CD4-positive, alpha-beta memory T cell (primary cell): ENCODE data around the gene BMPER. TPM values are rescaled to one million over a fixed set of nuclear protein-coding genes. Genes with fewer than 3 reads are reported as not detected.

Experiments used
- CTCF ChIA-PET: fragments of 350-600 bp; sonication (Branson Sonifier 250); formaldehyde crosslinking; loops from one replicate; lab custom pipeline; 2021; ENCODE audit warnings: inconsistent platforms; ENCODE audit not compliant: partially characterized antibody; lab: Charles Lee
- POLR2A ChIA-PET: fragments of 350-600 bp; sonication (Branson Sonifier 250); formaldehyde crosslinking; loops from one replicate; lab custom pipeline; 2021; ENCODE audit not compliant: partially characterized antibody; lab: Charles Lee
- DNase-seq, 5 donors: peaks; one replicate each; pipeline versions ENCODE4 v3.0.0 to v3.0.0-alpha.2; 2020 to 2022; ENCODE audit warnings: mixed read lengths in 1 of 5
- H3K27ac ChIP-seq: one replicate; pipeline ENCODE4 v1.7.0; 2013; ENCODE audit warnings: low read depth, low read length
- H3K27me3 ChIP-seq: 2 replicates; pipeline ENCODE4 v1.7.0; 2013; ENCODE audit warnings: mild to moderate bottlenecking, low read length, moderate library complexity; ENCODE audit not compliant: insufficient read depth
- H3K36me3 ChIP-seq: 2 replicates; pipeline ENCODE4 v1.7.0; 2013; ENCODE audit warnings: mild to moderate bottlenecking, low read length, moderate library complexity; ENCODE audit not compliant: insufficient read depth
- H3K4me1 ChIP-seq: 2 replicates; pipeline ENCODE4 v1.7.0; 2013; ENCODE audit warnings: mild to moderate bottlenecking, low read length, moderate library complexity; ENCODE audit not compliant: insufficient read depth
- H3K4me3 ChIP-seq, 2 donors: one replicate each; pipeline ENCODE4 v1.7.0; 2013; ENCODE audit warnings: low read length in 2 of 2, mild to moderate bottlenecking in 1 of 2
- H3K9me3 ChIP-seq, 2 donors: one replicate each; pipeline ENCODE4 v1.7.0; 2013; ENCODE audit warnings: low read length in 2 of 2, control low read depth in 1 of 2; ENCODE audit not compliant: control insufficient read depth in 1 of 2
- H3K27ac Mint-ChIP-seq, 7 donors: one replicate each; pipeline ENCODE4 v1.8.0; 2020 to 2021; ENCODE audit warnings: mixed read lengths in 7 of 7, mild to moderate bottlenecking in 6 of 7, inconsistent platforms in 3 of 7, moderate library complexity in 3 of 7
- H3K27me3 Mint-ChIP-seq, 2 donors: one replicate each; pipeline ENCODE4 v1.8.0; 2020 to 2021; ENCODE audit warnings: mixed read lengths in 2 of 2
- H3K36me3 Mint-ChIP-seq, 2 donors: one replicate each; pipeline ENCODE4 v1.8.0; 2020 to 2021; ENCODE audit warnings: mixed read lengths in 2 of 2, inconsistent platforms in 1 of 2, mild to moderate bottlenecking in 1 of 2
- H3K4me1 Mint-ChIP-seq, 4 donors: one replicate each; pipeline ENCODE4 v1.8.0; 2020 to 2021; ENCODE audit warnings: mixed read lengths in 4 of 4, mild to moderate bottlenecking in 1 of 4
- H3K4me3 Mint-ChIP-seq, 8 donors: one replicate each; pipeline ENCODE4 v1.8.0; 2020 to 2021; ENCODE audit warnings: mixed read lengths in 8 of 8, mild to moderate bottlenecking in 7 of 8, moderate library complexity in 6 of 8, inconsistent platforms in 3 of 8
- H3K9me3 Mint-ChIP-seq, 8 donors: one replicate each; pipeline ENCODE4 v1.8.0; 2020 to 2021; ENCODE audit warnings: mixed read lengths in 8 of 8, mild to moderate bottlenecking in 5 of 8, inconsistent platforms in 3 of 8, moderate library complexity in 1 of 8
- intact Hi-C: fragments of 100-400 bp; cut with micrococcal nuclease; formaldehyde crosslinking; loops from one replicate; pipeline ENCODE4 v1.15.1; 2023
- polyA plus RNA-seq, 2 donors: library from polyadenylated mRNA; unstranded; fragments of 300-500 nt; fragmentation: Illumina TruSeq; gene quantifications; one replicate each; pipeline ENCODE4 v1.2.3, GENCODE V29; 2021
- total RNA-seq, 2 experiments: library from RNA; stranded (reverse); gene quantifications; one replicate each; pipeline ENCODE4 v1.2.3, GENCODE V29; 2021

Gene BMPER
- total and polyA plus RNA-seq, 4 experiments from 2014 or later, result 0.24 to 0.30 TPM; not detected in 2

- Mint-ChIP-seq H3K36me3 (no peaks in the 10 kb centered on the region), H3K9me3 (peaks cover 0 to 4% (median 0%) of the 10 kb centered on the region in 8 donors), H3K27ac (no peak overlapping the region), H3K4me3 (no peak overlapping the region), H3K4me1 (no peaks in the 10 kb centered on the region), H3K27me3 (no peaks in the 10 kb centered on the region)
- Histone ChIP-seq H3K9me3 (no peaks in the 10 kb centered on the region), H3K27ac (no peak overlapping the region), H3K4me3 (no peak overlapping the region), H3K36me3 (no peaks in the 10 kb centered on the region), H3K27me3 (no peaks in the 10 kb centered on the region), H3K4me1 (no peaks in the 10 kb centered on the region)
- intact Hi-C loops, result no loop called here
- POLR2A ChIA-PET, result no interaction called here
- CTCF ChIA-PET, result no interaction called here
- no peak for DNase-seq
Observed at GRCh38 chr7:34096198-34096651, 190.9 kb downstream of the BMPER start.

DNA sequence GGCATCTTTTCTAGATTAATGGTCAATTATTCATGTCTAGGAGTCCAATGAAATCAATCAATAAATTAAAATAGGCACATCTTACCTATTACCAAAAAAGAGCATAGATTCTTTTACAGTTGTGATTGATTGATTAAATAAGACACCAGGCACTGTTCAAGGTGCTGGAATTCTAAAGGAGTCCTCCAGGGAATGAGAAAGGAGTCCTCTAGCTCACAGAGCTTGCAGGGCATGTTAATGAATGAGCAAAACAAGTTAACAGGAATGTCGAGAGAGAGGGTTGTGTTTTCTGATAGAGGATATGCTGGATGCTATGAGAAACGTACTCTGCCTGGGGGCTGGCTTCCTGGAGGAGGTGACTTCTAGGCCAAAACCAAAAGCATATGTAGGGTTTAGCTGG is 191.4 kb downstream of the BMPER start:
- ChIA-PET POLR2A (no interaction called here), CTCF (no interaction called here)
- Histone ChIP-seq H3K36me3 (no peaks in the 10 kb centered on the region), H3K27ac (no peak overlapping the region), H3K9me3 (no peaks in the 10 kb centered on the region), H3K4me3 (no peak overlapping the region), H3K4me1 (no peaks in the 10 kb centered on the region), H3K27me3 (no peaks in the 10 kb centered on the region)
- intact Hi-C loops, result no loop called here
- Mint-ChIP-seq H3K27ac (no peak overlapping the region), H3K9me3 (peaks cover 0 to 4% (median 0%) of the 10 kb centered on the region in 8 donors), H3K27me3 (no peaks in the 10 kb centered on the region), H3K36me3 (no peaks in the 10 kb centered on the region), H3K4me1 (no peaks in the 10 kb centered on the region), H3K4me3 (no peak overlapping the region)
- no peak for DNase-seq

GRCh38 chr7:34100661-34101060 is 195.3 kb downstream of the BMPER start:
- Histone ChIP-seq H3K36me3 (no peaks in the 10 kb centered on the region), H3K9me3 (no peaks in the 10 kb centered on the region), H3K27ac (no peak overlapping the region), H3K4me3 (no peak overlapping the region), H3K27me3 (no peaks in the 10 kb centered on the region), H3K4me1 (no peaks in the 10 kb centered on the region)
- H3K9me3 Mint-ChIP-seq, result peaks cover 0 to 7% (median 3%) of the 10 kb centered on the region in 8 donors
- H3K4me3 Mint-ChIP-seq, result no peak overlapping the region
- H3K36me3 Mint-ChIP-seq, result no peaks in the 10 kb centered on the region
- no peak overlapping the region for H3K27ac Mint-ChIP-seq
- intact Hi-C loops, result no loop called here
- CTCF ChIA-PET, result no interaction called here
- no peak for DNase-seq
- no peaks in the 10 kb centered on the region for H3K4me1 Mint-ChIP-seq
- no peaks in the 10 kb centered on the region for H3K27me3 Mint-ChIP-seq
- POLR2A ChIA-PET, result no interaction called here

DNA sequence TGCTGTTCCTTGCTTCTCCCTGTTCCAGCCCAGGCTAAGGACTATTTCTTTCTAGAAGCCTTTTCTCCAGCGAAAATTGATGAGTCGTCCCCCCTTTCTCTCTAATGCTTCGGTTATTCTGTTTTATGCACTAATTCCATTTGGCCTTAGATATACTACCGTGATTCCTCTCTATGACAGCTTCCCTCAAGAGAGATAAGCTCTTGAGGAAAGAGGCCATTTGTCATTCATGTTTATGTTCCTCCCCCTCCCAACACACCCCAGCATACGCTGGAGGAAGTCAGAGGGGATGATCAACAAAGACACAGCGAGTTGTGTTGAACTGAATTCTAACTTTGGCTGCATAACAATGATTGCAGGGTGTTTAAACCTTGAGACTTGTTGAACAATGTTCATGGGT is 198.8 kb downstream of the BMPER start:
- H3K27ac Mint-ChIP-seq, result no peak overlapping the region
- intact Hi-C loops, result no loop called here
- no peak for DNase-seq

GRCh38 chr7:34104992-34105391 is 199.7 kb downstream of the BMPER start:
- Mint-ChIP-seq H3K27ac (no peak overlapping the region), H3K4me1 (no peaks in the 10 kb centered on the region), H3K4me3 (no peak overlapping the region), H3K9me3 (peaks cover 2 to 6% (median 5%) of the 10 kb centered on the region in 8 donors), H3K27me3 (no peaks in the 10 kb centered on the region), H3K36me3 (no peaks in the 10 kb centered on the region)
- ChIA-PET CTCF (no interaction called here), POLR2A (no interaction called here)
- Histone ChIP-seq H3K4me1 (no peaks in the 10 kb centered on the region), H3K27me3 (no peaks in the 10 kb centered on the region), H3K9me3 (no peaks in the 10 kb centered on the region), H3K36me3 (no peaks in the 10 kb centered on the region), H3K4me3 (no peak overlapping the region), H3K27ac (no peak overlapping the region)
- no peak for DNase-seq
- intact Hi-C loops, result no loop called here

More for the DNA sequence above, 198.8 kb downstream of the BMPER start:
- Mint-ChIP-seq H3K4me1 (no peaks in the 10 kb centered on the region), H3K27me3 (no peaks in the 10 kb centered on the region), H3K36me3 (no peaks in the 10 kb centered on the region), H3K4me3 (no peak overlapping the region), H3K9me3 (peaks cover 0 to 6% (median 5%) of the 10 kb centered on the region in 8 donors)
- CTCF ChIA-PET, result no interaction called here
- Histone ChIP-seq H3K4me3 (no peak overlapping the region), H3K4me1 (no peaks in the 10 kb centered on the region), H3K27ac (no peak overlapping the region), H3K9me3 (no peaks in the 10 kb centered on the region), H3K27me3 (no peaks in the 10 kb centered on the region), H3K36me3 (no peaks in the 10 kb centered on the region)
- POLR2A ChIA-PET, result no interaction called here

DNA sequence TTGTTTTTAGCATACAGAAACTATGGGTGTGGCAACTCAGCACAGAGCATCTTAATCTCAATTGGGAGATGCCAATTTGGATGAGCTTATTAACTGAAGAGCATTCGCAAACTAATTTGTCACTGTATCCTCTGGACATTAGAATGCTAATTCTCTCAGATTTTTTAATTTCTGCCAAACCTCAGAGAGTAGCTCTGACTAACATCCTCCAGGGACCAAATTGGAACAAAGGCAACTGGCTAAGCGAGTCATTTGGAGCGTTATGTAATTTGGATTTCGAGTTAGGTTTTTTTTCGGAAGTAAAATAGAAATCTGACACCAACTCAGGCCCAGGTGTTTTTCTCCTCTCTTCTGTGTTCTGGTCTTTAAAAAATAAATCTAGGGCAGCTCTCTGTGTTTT is 201.9 kb downstream of the BMPER start:
- ChIA-PET CTCF (no interaction called here), POLR2A (no interaction called here)
- no peaks in the 10 kb centered on the region for H3K27me3 ChIP-seq
- intact Hi-C loops, result no loop called here
- no peaks in the 10 kb centered on the region for H3K27me3 Mint-ChIP-seq
- no peaks in the 10 kb centered on the region for H3K9me3 ChIP-seq
- no peaks in the 10 kb centered on the region for H3K36me3 Mint-ChIP-seq
- no peak for DNase-seq
- no peaks in the 10 kb centered on the region for H3K4me1 Mint-ChIP-seq
- H3K4me3 Mint-ChIP-seq, result no peak overlapping the region
- peaks cover 0 to 8% (median 5%) of the 10 kb centered on the region in 8 donors for H3K9me3 Mint-ChIP-seq
- H3K27ac ChIP-seq, result no peak overlapping the region
- no peaks in the 10 kb centered on the region for H3K4me1 ChIP-seq
- H3K27ac Mint-ChIP-seq, result no peak overlapping the region
- no peaks in the 10 kb centered on the region for H3K36me3 ChIP-seq
- no peak overlapping the region for H3K4me3 ChIP-seq

- DNase-seq, result no peak
- no peaks in the 10 kb centered on the region for H3K36me3 Mint-ChIP-seq
- H3K4me1 Mint-ChIP-seq, result no peaks in the 10 kb centered on the region
- H3K4me3 Mint-ChIP-seq, result no peak overlapping the region
- Histone ChIP-seq H3K9me3 (no peaks in the 10 kb centered on the region), H3K4me3 (no peak overlapping the region), H3K27me3 (no peaks in the 10 kb centered on the region), H3K27ac (no peak overlapping the region), H3K4me1 (no peaks in the 10 kb centered on the region), H3K36me3 (no peaks in the 10 kb centered on the region)
- peaks cover 0 to 8% (median 0%) of the 10 kb centered on the region in 8 donors for H3K9me3 Mint-ChIP-seq
- POLR2A ChIA-PET, result no interaction called here
- intact Hi-C loops, result no loop called here
- H3K27ac Mint-ChIP-seq, result no peak overlapping the region
- H3K27me3 Mint-ChIP-seq, result no peaks in the 10 kb centered on the region
- CTCF ChIA-PET, result no interaction called here
Observed at GRCh38 chr7:34108165-34108564, 202.8 kb downstream of the BMPER start.
